HUES48 (cell line): ENCODE results near the gene PODXL.
A peak's percentile ranks its signal among the peaks of the same experiment; 100 is the strongest.

ENCODE experiments used
- H3K27ac ChIP-seq: one replicate; pipeline ENCODE4 v1.7.0; 2013; ENCODE audit warnings: low read depth, low read length, inconsistent platforms
- H3K27me3 ChIP-seq: 2 replicates; pipeline ENCODE4 v1.6.1; 2013; ENCODE audit warnings: mild to moderate bottlenecking, low read length; ENCODE audit not compliant: control insufficient read depth, insufficient read depth
- H3K36me3 ChIP-seq: 2 replicates; pipeline ENCODE4 v1.6.1; 2013; ENCODE audit warnings: low read length; ENCODE audit not compliant: control insufficient read depth, insufficient read depth
- H3K4me1 ChIP-seq: 2 replicates; pipeline ENCODE4 v1.6.1; 2013; ENCODE audit warnings: mild to moderate bottlenecking, low read length; ENCODE audit not compliant: control insufficient read depth, insufficient read depth
- H3K4me3 ChIP-seq: 2 replicates; pipeline ENCODE4 v1.5.1; 2013; ENCODE audit warnings: mild to moderate bottlenecking, low read depth, low read length
- H3K9ac ChIP-seq: 2 replicates; pipeline ENCODE4 v1.6.1; 2013; ENCODE audit warnings: mild to moderate bottlenecking, low read depth, low read length, moderate library complexity
- H3K9me3 ChIP-seq: 2 replicates; pipeline ENCODE4 v1.6.1; 2013; ENCODE audit warnings: low read length; ENCODE audit not compliant: control insufficient read depth, insufficient read depth

PODXL gene

GRCh38 chr7:131537571-131537978 is 18.9 kb downstream of the PODXL start:
- H3K9me3 ChIP-seq: no peaks in the 10 kb centered on the region
- no peak overlapping the region for H3K4me3 ChIP-seq
- peaks cover 92% of the 10 kb centered on the region for H3K36me3 ChIP-seq
- no peak overlapping the region for H3K9ac ChIP-seq
- peaks cover 73% of the 10 kb centered on the region for H3K4me1 ChIP-seq
- H3K27ac ChIP-seq: no peak overlapping the region
- no peaks in the 10 kb centered on the region for H3K27me3 ChIP-seq

- Histone ChIP-seq H3K9me3 (no peaks in the 10 kb centered on the region), H3K4me1 (peaks cover 68% of the 10 kb centered on the region), H3K4me3 (no peak overlapping the region), H3K27me3 (no peaks in the 10 kb centered on the region), H3K36me3 (peaks cover 87% of the 10 kb centered on the region), H3K9ac (no peak overlapping the region), H3K27ac (no peak overlapping the region)
These were observed 20.0 kb downstream of the PODXL start for GRCh38 chr7:131536361-131536849.

GRCh38 chr7:131533566-131534561 is 22.6 kb downstream of the PODXL start:
- no peak overlapping the region for H3K4me3 ChIP-seq
- peaks cover 81% of the 10 kb centered on the region for H3K36me3 ChIP-seq
- H3K9me3 ChIP-seq: no peaks in the 10 kb centered on the region
- H3K4me1 ChIP-seq: peaks cover 65% of the 10 kb centered on the region
- H3K27ac ChIP-seq: no peak overlapping the region
- no peak overlapping the region for H3K9ac ChIP-seq
- H3K27me3 ChIP-seq: no peaks in the 10 kb centered on the region

GRCh38 chr7:131533151-131533559 is 23.3 kb downstream of the PODXL start:
- Histone ChIP-seq H3K9ac (no peak overlapping the region), H3K9me3 (no peaks in the 10 kb centered on the region), H3K4me3 (no peak overlapping the region), H3K36me3 (peaks cover 82% of the 10 kb centered on the region), H3K27ac (no peak overlapping the region), H3K4me1 (peaks cover 63% of the 10 kb centered on the region), H3K27me3 (no peaks in the 10 kb centered on the region)

- Histone ChIP-seq H3K36me3 (peaks cover 79% of the 10 kb centered on the region), H3K4me1 (peaks cover 60% of the 10 kb centered on the region), H3K9ac (no peak overlapping the region), H3K27me3 (no peaks in the 10 kb centered on the region), H3K9me3 (no peaks in the 10 kb centered on the region), H3K27ac (no peak overlapping the region), H3K4me3 (no peak overlapping the region)
These were observed 23.8 kb downstream of the PODXL start for GRCh38 chr7:131532570-131533091.

GRCh38 chr7:131530137-131530536 is 26.3 kb downstream of the PODXL start:
- no peak overlapping the region for H3K4me3 ChIP-seq
- peaks cover 64% of the 10 kb centered on the region for H3K4me1 ChIP-seq
- no peaks in the 10 kb centered on the region for H3K27me3 ChIP-seq
- no peak overlapping the region for H3K27ac ChIP-seq
- no peaks in the 10 kb centered on the region for H3K9me3 ChIP-seq
- peaks cover 66% of the 10 kb centered on the region for H3K36me3 ChIP-seq
- H3K9ac ChIP-seq: no peak overlapping the region

GRCh38 chr7:131529617-131530016 is 26.8 kb downstream of the PODXL start:
- Histone ChIP-seq H3K27me3 (no peaks in the 10 kb centered on the region), H3K4me1 (peaks cover 65% of the 10 kb centered on the region), H3K4me3 (no peak overlapping the region), H3K36me3 (peaks cover 65% of the 10 kb centered on the region), H3K9me3 (no peaks in the 10 kb centered on the region), H3K9ac (no peak overlapping the region), H3K27ac (peak overlapping the region; percentile 54)

GRCh38 chr7:131529179-131529578 is 27.2 kb downstream of the PODXL start:
- Histone ChIP-seq H3K9ac (no peak overlapping the region), H3K36me3 (peaks cover 64% of the 10 kb centered on the region), H3K27ac (peak overlapping the region; percentile 54), H3K27me3 (no peaks in the 10 kb centered on the region), H3K9me3 (no peaks in the 10 kb centered on the region), H3K4me3 (no peak overlapping the region), H3K4me1 (peaks cover 70% of the 10 kb centered on the region)

GRCh38 chr7:131527456-131527855 is 29.0 kb downstream of the PODXL start:
- H3K27me3 ChIP-seq: no peaks in the 10 kb centered on the region
- no peaks in the 10 kb centered on the region for H3K9me3 ChIP-seq
- no peak overlapping the region for H3K4me3 ChIP-seq
- H3K27ac ChIP-seq: no peak overlapping the region
- H3K36me3 ChIP-seq: peaks cover 50% of the 10 kb centered on the region
- no peak overlapping the region for H3K9ac ChIP-seq
- peaks cover 68% of the 10 kb centered on the region for H3K4me1 ChIP-seq

GRCh38 chr7:131525820-131526219 is 30.6 kb downstream of the PODXL start:
- no peak overlapping the region for H3K9ac ChIP-seq
- H3K27ac ChIP-seq: no peak overlapping the region
- H3K36me3 ChIP-seq: peaks cover 44% of the 10 kb centered on the region
- peaks cover 73% of the 10 kb centered on the region for H3K4me1 ChIP-seq
- H3K4me3 ChIP-seq: no peak overlapping the region
- no peaks in the 10 kb centered on the region for H3K9me3 ChIP-seq
- H3K27me3 ChIP-seq: no peaks in the 10 kb centered on the region

GRCh38 chr7:131524703-131525102 is 31.7 kb downstream of the PODXL start:
- H3K4me3 ChIP-seq: no peak overlapping the region
- no peak overlapping the region for H3K9ac ChIP-seq
- H3K9me3 ChIP-seq: no peaks in the 10 kb centered on the region
- peaks cover 78% of the 10 kb centered on the region for H3K4me1 ChIP-seq
- H3K27me3 ChIP-seq: no peaks in the 10 kb centered on the region
- peaks cover 52% of the 10 kb centered on the region for H3K36me3 ChIP-seq
- no peak overlapping the region for H3K27ac ChIP-seq
